ENCODE data around the gene IGF2.

- no peak for TF ChIP-seq CTCF (IDR thresholded peaks at IDR 0.05)
- no peak for TF ChIP-seq POLR2A (IDR thresholded peaks at IDR 0.05)
These were observed 52.7 kb downstream of the IGF2 start for GRCh38 chr11:2086239-2087040.

All from vagina (tissue), 2 donors.